ENCODE measurements around the gene RFTN1.

DNA sequence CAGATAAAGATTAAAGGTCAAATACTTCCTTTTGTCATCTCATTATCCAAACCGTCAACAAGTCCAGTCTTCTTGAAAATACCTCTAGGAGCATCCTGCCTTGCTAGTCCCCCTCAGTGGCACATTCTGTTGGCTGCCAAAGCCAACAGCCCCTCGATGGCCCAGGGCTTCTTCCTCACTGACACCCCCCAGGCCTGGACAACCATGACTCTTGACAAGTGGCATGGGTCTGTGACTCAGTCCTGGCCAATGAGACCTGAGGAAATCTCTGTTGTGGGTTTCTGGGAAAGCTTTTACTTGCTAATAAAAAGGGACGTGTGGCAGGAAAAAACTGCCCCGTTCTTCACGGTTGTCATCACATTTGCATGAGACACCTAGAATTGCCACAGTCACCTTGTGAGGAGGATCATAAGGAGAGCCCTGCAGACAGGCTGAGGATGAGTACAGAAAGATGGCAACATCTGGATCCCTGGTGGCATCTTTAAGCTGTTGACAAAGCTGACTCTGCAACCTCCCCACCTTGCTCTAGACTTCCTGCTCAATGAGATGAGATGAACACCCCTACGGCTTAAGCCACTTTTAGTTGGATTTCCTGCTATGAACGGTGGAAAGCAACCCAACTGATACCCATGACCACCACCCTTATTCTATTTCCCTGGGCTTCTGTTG, 167.0 kb downstream of the RFTN1 start:
- no peak for TF ChIP-seq CTCF (IDR thresholded peaks at IDR 0.05; ENCODE audit: low read depth, low read length, poor library complexity, severe bottlenecking)
- no peak for TF ChIP-seq EZH2phosphoT487 (IDR thresholded peaks at IDR 0.05; ENCODE audit: borderline replicate concordance, low read length)

Data from DOHH2 (cell line).